GM21515 (cell line): ENCODE measurements around the gene SEC24D.
"Not testable (repeated sequence)": the region's sequence is repeated elsewhere in the genome, so short reads cannot be mapped to it uniquely, and the experiment has no call there.

Source experiments
- ATAC-seq: cut with Tn5 transposase; IDR thresholded peaks from one replicate; pipeline ENCODE4 v1.9.1; 2021; ENCODE audit not compliant: unreplicated experiment

SEC24D gene

GRCh38 chr4:118811832-118812231 lies 24.1 kb downstream of the SEC24D start:
- ATAC-seq, result no peak

- ATAC-seq, result no peak
Observed at GRCh38 chr4:118810991-118811764, 24.7 kb downstream of the SEC24D start.

GRCh38 chr4:118807659-118808058 lies 28.3 kb downstream of the SEC24D start:
- no peak for ATAC-seq

- no peak for ATAC-seq
Observed at GRCh38 chr4:118803253-118803652, 32.7 kb downstream of the SEC24D start.

- no peak for ATAC-seq
Observed at GRCh38 chr4:118801895-118802575, 33.9 kb downstream of the SEC24D start.

GRCh38 chr4:118799231-118799942 lies 36.5 kb downstream of the SEC24D start:
- ATAC-seq, result no peak

GRCh38 chr4:118798658-118799057 lies 37.3 kb downstream of the SEC24D start:
- ATAC-seq, result no peak

GRCh38 chr4:118797558-118798142 lies 38.3 kb downstream of the SEC24D start:
- no peak for ATAC-seq

- not testable (repeated sequence) for ATAC-seq
Observed at GRCh38 chr4:118791690-118792446, 44.1 kb downstream of the SEC24D start.

- no peak for ATAC-seq
Observed at GRCh38 chr4:118790544-118790943, 45.4 kb downstream of the SEC24D start.

- no peak for ATAC-seq
Observed at GRCh38 chr4:118788911-118789310, 47.0 kb downstream of the SEC24D start.

GRCh38 chr4:118787844-118788380 lies 48.0 kb downstream of the SEC24D start:
- no peak for ATAC-seq

GRCh38 chr4:118784776-118785175 lies 51.1 kb downstream of the SEC24D start:
- no peak for ATAC-seq

- no peak for ATAC-seq
Observed at GRCh38 chr4:118783887-118784286, 52.0 kb downstream of the SEC24D start.

GRCh38 chr4:118782886-118783285 lies 53.0 kb downstream of the SEC24D start:
- not testable (repeated sequence) for ATAC-seq

GRCh38 chr4:118777649-118778048 lies 58.3 kb downstream of the SEC24D start:
- ATAC-seq, result not testable (repeated sequence)

- ATAC-seq, result not testable (repeated sequence)
Observed at GRCh38 chr4:118776955-118777640, 58.8 kb downstream of the SEC24D start.

GRCh38 chr4:118776157-118776954 lies 59.6 kb downstream of the SEC24D start:
- ATAC-seq, result no peak

- no peak for ATAC-seq
Observed at GRCh38 chr4:118775405-118775804, 60.5 kb downstream of the SEC24D start.
